Subcutaneous adipose tissue (tissue), 4 donors: ENCODE measurements around the gene ZCCHC14. TPM values are rescaled to one million over a fixed set of nuclear protein-coding genes. Genes with fewer than 3 reads are reported as not detected.

Experiments used
- total RNA-seq, 4 donors: library from RNA; depleted of rRNA; stranded (reverse); fragments of >200 nt; gene quantifications; one replicate each; pipeline ENCODE4 v1.1.0, GENCODE V29; 2016
- TF ChIP-seq, protein P1 (sequence below): fragments of 450-650 bp; IDR thresholded peaks from one replicate; pipeline ENCODE4 v1.5.1; 2016; ENCODE audit warnings: low read depth, mild to moderate bottlenecking, control low read depth, antibody characterized with exemption, moderate library complexity

Gene ZCCHC14
- total RNA-seq, 4 donors from 2014 or later = 15.6 to 21.1 (median 18.3) TPM

DNA sequence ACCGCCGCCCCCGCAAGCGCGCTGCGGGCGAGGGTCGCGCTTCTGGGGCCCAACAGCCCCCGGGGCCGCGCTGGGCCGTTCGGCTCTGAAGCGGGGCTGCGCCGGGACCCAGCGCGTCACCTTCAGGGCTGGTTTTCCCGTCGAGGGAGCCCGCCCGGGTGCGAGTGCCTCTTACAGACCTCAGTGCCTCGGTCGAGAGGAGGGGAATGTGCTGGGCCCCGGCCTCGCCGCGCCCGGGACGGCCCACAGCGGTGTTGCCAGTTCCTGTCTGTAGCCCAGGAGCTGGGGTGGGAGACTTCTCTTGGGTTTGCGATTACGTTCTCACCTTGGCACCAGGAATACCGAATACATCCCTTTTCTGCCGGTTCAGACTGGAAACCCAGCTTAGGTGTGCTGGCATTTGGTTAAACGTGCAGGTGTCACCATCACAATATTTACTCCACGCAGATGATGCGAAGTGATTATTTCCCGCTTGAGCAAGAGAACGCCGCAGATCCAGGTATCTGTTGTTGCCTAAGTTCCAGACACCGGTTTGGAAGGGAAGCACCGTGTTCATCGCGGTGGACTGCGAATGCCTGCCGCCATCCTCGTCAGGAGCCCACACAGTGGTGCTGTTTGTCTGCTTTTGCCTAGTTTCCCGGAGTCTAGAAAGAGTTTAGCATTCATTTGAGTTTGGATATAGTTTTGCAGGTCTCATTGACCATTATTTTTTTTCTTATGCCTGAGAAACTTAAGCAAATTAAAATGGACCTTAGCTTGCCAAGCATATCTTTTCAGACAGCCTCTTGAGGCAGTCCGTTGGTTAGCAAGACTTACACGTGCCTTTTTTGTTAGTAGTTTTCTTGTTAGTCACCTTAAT is 99.8 kb downstream of the ZCCHC14 start:
- TF ChIP-seq, protein P1, sequence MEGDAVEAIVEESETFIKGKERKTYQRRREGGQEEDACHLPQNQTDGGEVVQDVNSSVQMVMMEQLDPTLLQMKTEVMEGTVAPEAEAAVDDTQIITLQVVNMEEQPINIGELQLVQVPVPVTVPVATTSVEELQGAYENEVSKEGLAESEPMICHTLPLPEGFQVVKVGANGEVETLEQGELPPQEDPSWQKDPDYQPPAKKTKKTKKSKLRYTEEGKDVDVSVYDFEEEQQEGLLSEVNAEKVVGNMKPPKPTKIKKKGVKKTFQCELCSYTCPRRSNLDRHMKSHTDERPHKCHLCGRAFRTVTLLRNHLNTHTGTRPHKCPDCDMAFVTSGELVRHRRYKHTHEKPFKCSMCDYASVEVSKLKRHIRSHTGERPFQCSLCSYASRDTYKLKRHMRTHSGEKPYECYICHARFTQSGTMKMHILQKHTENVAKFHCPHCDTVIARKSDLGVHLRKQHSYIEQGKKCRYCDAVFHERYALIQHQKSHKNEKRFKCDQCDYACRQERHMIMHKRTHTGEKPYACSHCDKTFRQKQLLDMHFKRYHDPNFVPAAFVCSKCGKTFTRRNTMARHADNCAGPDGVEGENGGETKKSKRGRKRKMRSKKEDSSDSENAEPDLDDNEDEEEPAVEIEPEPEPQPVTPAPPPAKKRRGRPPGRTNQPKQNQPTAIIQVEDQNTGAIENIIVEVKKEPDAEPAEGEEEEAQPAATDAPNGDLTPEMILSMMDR = no peak

GRCh38 chr16:87391950-87392820 is 100.6 kb downstream of the ZCCHC14 start, which contains the start of gene MAP1LC3B:
TSS of gene MAP1LC3B (plus strand) at chr16:87392336. CDS start at chr16:87392428, 92 bp downstream.
- TF ChIP-seq, protein P1 = no peak

DNA sequence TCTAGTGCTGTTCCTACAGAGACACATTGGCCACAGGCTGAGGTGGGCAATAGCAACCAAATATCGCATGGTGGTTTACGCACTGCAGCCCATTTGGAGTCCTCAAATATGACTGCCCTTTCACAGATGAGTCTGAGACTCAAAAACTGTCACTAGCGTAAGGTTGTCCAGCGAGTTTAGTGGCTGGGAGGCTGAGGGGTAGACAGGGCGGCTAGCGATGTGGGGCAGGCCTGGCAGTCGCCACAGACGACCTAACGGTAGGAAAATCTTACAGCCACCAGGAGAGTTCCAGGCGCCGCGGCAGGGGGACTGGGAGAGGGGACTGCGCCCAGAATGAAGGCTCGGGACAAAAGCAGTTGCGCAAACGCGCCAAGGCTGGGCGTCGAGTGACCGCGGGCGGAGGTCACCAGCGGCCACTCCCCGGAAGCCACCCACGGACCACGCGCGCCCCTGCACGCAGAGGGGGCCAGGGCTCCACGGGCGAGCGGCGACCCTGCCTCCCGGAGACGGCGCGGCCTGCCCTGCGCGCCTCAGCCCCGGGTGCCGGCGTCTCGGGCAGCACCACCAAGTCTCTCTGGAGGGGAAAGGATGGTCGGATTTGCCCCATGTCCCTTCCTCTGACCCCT is 101.4 kb downstream of the ZCCHC14 start:
- TF ChIP-seq, protein P1 = no peak

GRCh38 chr16:87390641-87391323 is 102.0 kb downstream of the ZCCHC14 start:
- TF ChIP-seq, protein P1 = no peak

DNA sequence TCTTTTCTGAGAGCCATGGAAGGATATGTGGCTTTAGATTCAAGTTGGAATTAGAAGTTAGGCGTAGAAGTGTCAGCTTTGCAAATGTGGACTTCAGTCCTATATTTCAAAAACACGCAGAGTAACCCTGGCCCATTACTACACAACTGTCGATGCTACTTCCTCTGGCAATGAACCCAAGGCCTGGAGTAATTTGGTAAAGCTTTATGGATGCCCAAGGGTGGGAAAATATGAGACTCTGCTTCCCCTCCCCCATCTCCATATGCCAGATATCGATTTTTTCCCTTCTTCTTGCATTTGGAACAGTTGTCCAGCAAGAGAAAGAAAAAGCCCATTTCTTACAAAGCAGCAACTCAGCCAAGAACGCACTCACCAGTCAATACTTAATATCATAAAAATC is 103.6 kb downstream of the ZCCHC14 start:
- TF ChIP-seq, protein P1 = no peak

DNA sequence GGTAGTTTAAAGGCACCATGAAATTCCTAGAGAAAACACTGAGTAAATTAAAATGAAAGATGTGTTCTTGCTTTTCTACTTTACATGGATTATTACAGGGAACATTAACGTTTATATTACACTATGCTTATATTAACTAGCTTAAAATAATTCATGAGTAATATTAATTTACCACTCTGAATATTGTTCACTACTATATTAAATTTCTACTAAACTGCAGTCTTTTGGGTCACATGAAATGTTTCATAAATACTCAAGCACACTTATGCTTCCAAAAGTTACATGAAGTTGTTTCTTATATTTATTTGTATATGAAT is 104.0 kb downstream of the ZCCHC14 start:
- TF ChIP-seq, protein P1 = no peak
